A673 (cell line): ENCODE measurements around the gene OPN1SW. TPM values are rescaled to one million over a fixed set of nuclear protein-coding genes. Genes with fewer than 3 reads are reported as not detected.

ENCODE experiments used
- BruUV-seq: library from RNA; stranded (reverse); fragments of 400-500 nt; replicated peaks from 2 replicates; lab custom pipeline; 2021; lab: Mats Ljungman, UMichigan
- CTCF ChIA-PET: fragments of 300-600 bp; sonication (Branson Sonifier 250); formaldehyde crosslinking; loops from one replicate; lab custom pipeline; 2022; ENCODE audit warnings: antibody characterized with exemption; lab: Charles Lee
- POLR2A ChIA-PET: fragments of 300-600 bp; sonication (Branson Sonifier 250); formaldehyde crosslinking; loops from one replicate; lab custom pipeline; 2022; ENCODE audit warnings: antibody characterized with exemption; ENCODE audit not compliant: low non-redundant PET; lab: Charles Lee
- DNase-seq: peaks from one replicate; pipeline ENCODE4 v3.0.0-alpha.2; 2015; ENCODE audit warnings: low spot score
- H3K27ac ChIP-seq: fragments of 200-600 bp; sonication (generic); 2 replicates; pipeline ENCODE4 v1.5.1; 2016; ENCODE audit warnings: mixed run types, low read depth, mild to moderate bottlenecking, mixed read lengths, antibody characterized with exemption, low read length; ENCODE audit not compliant: poor library complexity, severe bottlenecking
- H3K27me3 ChIP-seq: fragments of 200-600 bp; sonication (generic); replicated peaks from 2 replicates; pipeline ENCODE4 v1.6.1; 2017; ENCODE audit warnings: mixed run types, low read depth, mild to moderate bottlenecking, mixed read lengths, antibody characterized with exemption, low read length; ENCODE audit not compliant: insufficient read depth, poor library complexity
- H3K36me3 ChIP-seq: fragments of 200-600 bp; sonication (generic); 2 replicates; pipeline ENCODE4 v1.6.1; 2016; ENCODE audit warnings: mixed run types, mild to moderate bottlenecking, mixed read lengths, antibody characterized with exemption, low read length; ENCODE audit not compliant: insufficient read depth, poor library complexity, severe bottlenecking
- H3K4me1 ChIP-seq: fragments of 200-600 bp; sonication (generic); 2 replicates; pipeline ENCODE4 v1.6.1; 2017; ENCODE audit warnings: mixed run types, mild to moderate bottlenecking, mixed read lengths, antibody characterized with exemption, low read length; ENCODE audit not compliant: insufficient read depth, poor library complexity, severe bottlenecking
- H3K4me3 ChIP-seq: fragments of 200-600 bp; sonication (generic); 2 replicates; pipeline ENCODE4 v1.5.1; 2016; ENCODE audit warnings: low read depth, mixed run types, mild to moderate bottlenecking, mixed read lengths, low read length; ENCODE audit not compliant: poor library complexity, severe bottlenecking
- H3K9me3 ChIP-seq: fragments of 200-600 bp; sonication (generic); 2 replicates; pipeline ENCODE4 v1.6.1; 2016; ENCODE audit warnings: mixed run types, low read depth, mild to moderate bottlenecking, mixed read lengths, antibody characterized with exemption, low read length; ENCODE audit not compliant: poor library complexity, severe bottlenecking
- CTCF ChIP-seq: fragments of 300-800, 200-600 bp; sonication (generic); conservative IDR thresholded peaks from 2 replicates; pipeline ENCODE4 v1.5.1; 2017; ENCODE audit warnings: low read depth, mild to moderate bottlenecking, antibody characterized with exemption, low read length, moderate library complexity, mixed read lengths
- EZH2 ChIP-seq: fragments of 200-600 bp; sonication (generic); IDR thresholded peaks from 2 replicates; pipeline ENCODE4 v1.6.1; 2017; ENCODE audit warnings: borderline replicate concordance, low read depth, mild to moderate bottlenecking, mixed read lengths, antibody characterized with exemption, low read length; ENCODE audit not compliant: poor library complexity, severe bottlenecking
- intact Hi-C: fragments of 100-400 bp; cut with micrococcal nuclease; formaldehyde crosslinking; loops from one replicate; pipeline ENCODE4 v1.10.0; 2022; ENCODE audit not compliant: unreplicated experiment
- total RNA-seq: library from RNA; stranded (reverse); gene quantifications from 2 replicates; pipeline ENCODE4 v1.2.3, GENCODE V29; 2021

OPN1SW gene
- total RNA-seq, 1 experiment from 2014 or later = not detected

GRCh38 chr7:128738570-128739047, 37.0 kb downstream of the OPN1SW start:
- TSS peak; percentile 99 for BruUV-seq
- ChIA-PET POLR2A (no interaction called here), CTCF (no interaction called here)
- Histone ChIP-seq H3K4me3 (peak overlapping the region; percentile 96), H3K9me3 (no peaks in the 10 kb centered on the region), H3K27me3 (no peaks in the 10 kb centered on the region), H3K4me1 (peaks cover 22% of the 10 kb centered on the region), H3K36me3 (no peaks in the 10 kb centered on the region), H3K27ac (peak overlapping the region; percentile 86)
- TF ChIP-seq EZH2 (no peak), CTCF (no peak)
- no peak for DNase-seq
- intact Hi-C loops = no loop called here

GRCh38 chr7:128737867-128738385, 37.7 kb downstream of the OPN1SW start:
- ChIA-PET POLR2A (no interaction called here), CTCF (no interaction called here)
- TF ChIP-seq CTCF (no peak), EZH2 (no peak)
- Histone ChIP-seq H3K9me3 (no peaks in the 10 kb centered on the region), H3K4me3 (no peak overlapping the region), H3K27me3 (no peaks in the 10 kb centered on the region), H3K4me1 (peaks cover 22% of the 10 kb centered on the region), H3K27ac (no peak overlapping the region), H3K36me3 (no peaks in the 10 kb centered on the region)
- DNase-seq = no peak
- intact Hi-C loops = no loop called here
- BruUV-seq = no TSS peak

GRCh38 chr7:128737441-128737840, 38.2 kb downstream of the OPN1SW start:
- Histone ChIP-seq H3K4me3 (no peak overlapping the region), H3K9me3 (no peaks in the 10 kb centered on the region), H3K27ac (no peak overlapping the region), H3K36me3 (no peaks in the 10 kb centered on the region), H3K4me1 (peaks cover 22% of the 10 kb centered on the region), H3K27me3 (no peaks in the 10 kb centered on the region)
- ChIA-PET CTCF (no interaction called here), POLR2A (no interaction called here)
- intact Hi-C loops = no loop called here
- BruUV-seq = no TSS peak
- DNase-seq = no peak
- no peak for TF ChIP-seq CTCF
- TF ChIP-seq EZH2 = no peak
